Thoracic aorta endothelial cell (primary cell): ENCODE data around the gene COQ6. TPM values are rescaled to one million over a fixed set of nuclear protein-coding genes. Genes with fewer than 3 reads are reported as not detected.

ENCODE experiments used
- small RNA-seq: library from RNA; depleted of rRNA; stranded (forward); fragments of <200 nt; gene quantifications from one replicate; pipeline ENCODE3, GENCODE V24; 2012
- total RNA-seq: library from RNA; depleted of rRNA; stranded (reverse); fragments of >200 nt; gene quantifications from 2 replicates; pipeline ENCODE4 v1.2.3, GENCODE V29; 2012

COQ6 gene
- 13.2 and 17.3 TPM in 2 replicates for total RNA-seq

GRCh38 chr14:73949752-73950734 is at the start of gene COQ6, which contains the start of gene FAM161B:
Gene COQ6 (plus strand): TSS chr14:73950302. CDS start chr14:73950333, 31 bp downstream.
Gene FAM161B (minus strand): TSS chr14:73950094. CDS start chr14:73950026, 68 bp downstream.

Small RNAs within 50 kb of the gene (small RNA-seq; reads per million reads assigned to genes)
- gene AC005480.2 (not detected), gene RF00019 (not detected)

Other genes starting within 250 kb of the COQ6 start
- gene PNMA1, start 235.9 kb upstream of the COQ6 start, total RNA-seq, result 47.0 and 51.9 TPM in 2 replicates
- 3.5 and 4.5 TPM in 2 replicates for gene PTGR2, start 98.5 kb upstream of the COQ6 start, total RNA-seq
- gene ZNF410, start 63.4 kb upstream of the COQ6 start, total RNA-seq, result 55.1 and 60.7 TPM in 2 replicates
- gene FAM161B, start 208 bp upstream of the COQ6 start, total RNA-seq, result 2.3 and 2.9 TPM in 2 replicates
- gene ENTPD5, start 69.0 kb downstream of the COQ6 start, total RNA-seq, result 14.5 and 15.4 TPM in 2 replicates
- gene BBOF1, start 69.0 kb downstream of the COQ6 start, total RNA-seq, result 2.7 and 3.2 TPM in 2 replicates
- 23.1 and 25.0 TPM in 2 replicates for gene ALDH6A1, start 134.2 kb downstream of the COQ6 start, total RNA-seq
- gene LIN52, start 134.7 kb downstream of the COQ6 start, total RNA-seq, result 10.8 and 11.1 TPM in 2 replicates